H1 (cell line): ENCODE data around the gene CIBAR2. TPM values are rescaled to one million over a fixed set of nuclear protein-coding genes. Genes with fewer than 3 reads are reported as not detected.

Experiments used
- CTCF ChIA-PET: fragments of 300-600 bp; sonication (Branson Sonifier 250); formaldehyde crosslinking; loops from one replicate; lab custom pipeline; 2021; ENCODE audit not compliant: partially characterized antibody; lab: Charles Lee
- POLR2A ChIA-PET: fragments of 300-600 bp; sonication (Branson Sonifier 250); formaldehyde crosslinking; loops from one replicate; lab custom pipeline; 2021; ENCODE audit warnings: inconsistent platforms; ENCODE audit not compliant: partially characterized antibody; lab: Charles Lee
- DNase-seq, 2 experiments: peaks; one replicate each; pipeline versions ENCODE4 v3.0.0 to v3.0.0-alpha.2; 2010 to 2022; ENCODE audit warnings: low spot score in 2 of 2, low read depth in 1 of 2, mixed read lengths in 1 of 2
- FAIRE-seq: peaks from 2 replicates; lab custom pipeline; 2011; peaks lifted over from hg19 to GRCh38; lab: Jason Lieb, UNC
- H2AFZ ChIP-seq: 2 replicates; pipeline ENCODE4 v1.8.1; 2012; ENCODE audit warnings: low read length, inconsistent platforms
- H2AK5ac ChIP-seq: 2 replicates; pipeline ENCODE4 v1.6.1; 2013; ENCODE audit warnings: low read depth, low read length
- H2BK120ac ChIP-seq: replicated peaks from 2 replicates; pipeline ENCODE3; 2013; ENCODE audit warnings: low read depth, low read length, inconsistent platforms
- H2BK12ac ChIP-seq: 2 replicates; pipeline ENCODE4 v1.6.1; 2013; ENCODE audit warnings: low read depth, low read length
- H2BK15ac ChIP-seq: 2 replicates; pipeline ENCODE4 v1.6.1; 2013; ENCODE audit warnings: low read length
- H2BK20ac ChIP-seq: 2 replicates; pipeline ENCODE4 v1.6.1; 2013; ENCODE audit warnings: low read length
- H2BK5ac ChIP-seq: 2 replicates; pipeline ENCODE4 v1.6.1; 2013; ENCODE audit warnings: low read depth, low read length
- H3K14ac ChIP-seq: 2 replicates; pipeline ENCODE4 v1.6.1; 2013; ENCODE audit warnings: inconsistent platforms; ENCODE audit not compliant: insufficient read length
- H3K18ac ChIP-seq: 2 replicates; pipeline ENCODE4 v1.6.1; 2013; ENCODE audit warnings: low read length; ENCODE audit errors: extremely low read depth
- H3K23ac ChIP-seq: 2 replicates; pipeline ENCODE4 v1.6.1; 2013; ENCODE audit warnings: inconsistent platforms; ENCODE audit not compliant: insufficient read length
- H3K23me2 ChIP-seq: 2 replicates; pipeline ENCODE4 v1.6.1; 2013; ENCODE audit warnings: low read depth, low read length
- H3K27ac ChIP-seq: 2 replicates; pipeline ENCODE4 v1.6.1; 2011; ENCODE audit warnings: low read depth, low read length, inconsistent platforms
- H3K27me3 ChIP-seq, 4 experiments: replicated peaks in 1 of 4; 1 replicate in 1 of 4; 2 replicates in 3 of 4; pipeline versions ENCODE4 v1.6.1 to v1.8.1; 2011 to 2013; ENCODE audit warnings: low read length in 3 of 4, mild to moderate bottlenecking in 3 of 4, inconsistent platforms in 2 of 4, mixed read lengths in 2 of 4, moderate library complexity in 1 of 4; ENCODE audit not compliant: control insufficient read depth in 3 of 4, insufficient read depth in 3 of 4; ENCODE audit errors: extremely low read depth in 1 of 4
- H3K36me3 ChIP-seq, 4 experiments: 2 replicates each; pipeline versions ENCODE4 v1.6.1 to v1.8.1; 2011 to 2013; ENCODE audit warnings: mild to moderate bottlenecking in 4 of 4, low read length in 3 of 4, moderate library complexity in 2 of 4, control low read depth in 1 of 4, inconsistent platforms in 1 of 4; ENCODE audit not compliant: insufficient read depth in 4 of 4, control insufficient read depth in 2 of 4
- H3K4ac ChIP-seq: replicated peaks from 2 replicates; pipeline ENCODE3; 2013; ENCODE audit warnings: low read length, low read depth, mixed read lengths, inconsistent platforms; ENCODE audit not compliant: insufficient read length
- H3K4me1 ChIP-seq, 4 experiments: replicated peaks in 1 of 4; 1 replicate in 1 of 4; 2 replicates in 3 of 4; pipeline versions ENCODE4 v1.6.1 to v1.8.1; 2011 to 2013; ENCODE audit warnings: low read length in 3 of 4, inconsistent platforms in 2 of 4, mixed read lengths in 1 of 4; ENCODE audit not compliant: insufficient read depth in 4 of 4, control insufficient read depth in 3 of 4
- H3K4me2 ChIP-seq, 2 experiments: 2 replicates each; pipeline versions ENCODE4 v1.6.1 to v1.8.1; 2011 to 2013; ENCODE audit warnings: low read depth in 2 of 2, low read length in 2 of 2, control low read depth in 1 of 2, inconsistent platforms in 1 of 2, mild to moderate bottlenecking in 1 of 2; ENCODE audit not compliant: insufficient read depth in 1 of 2
- H3K4me3 ChIP-seq, 4 experiments: fragments of 200-600, 300-600 bp in 1 of 4; sonication (generic), shearing (Covaris generic), sonication (Bioruptor Twin) in 1 of 4; 2 replicates each; pipeline versions ENCODE4 v1.5.1 to v1.8.1; 2011 to 2016; ENCODE audit warnings: low read length in 4 of 4, low read depth in 3 of 4, control low read depth in 2 of 4, inconsistent platforms in 2 of 4, mild to moderate bottlenecking in 2 of 4, mixed read lengths in 1 of 4, moderate library complexity in 1 of 4; ENCODE audit not compliant: insufficient read depth in 2 of 4; ENCODE audit errors: extremely low read depth in 1 of 4
- H3K56ac ChIP-seq: replicated peaks from 2 replicates; pipeline ENCODE3; 2013; ENCODE audit warnings: low read depth, mild to moderate bottlenecking, mixed read lengths, low read length, inconsistent platforms; ENCODE audit not compliant: insufficient read length
- H3K79me1 ChIP-seq: 2 replicates; pipeline ENCODE4 v1.6.1; 2013; ENCODE audit warnings: low read depth, low read length, control low read depth
- H3K79me2 ChIP-seq, 2 experiments: 2 replicates each; pipeline versions ENCODE4 v1.6.1 to v1.8.1; 2012 to 2013; ENCODE audit warnings: low read length in 2 of 2, mild to moderate bottlenecking in 2 of 2, inconsistent platforms in 1 of 2; ENCODE audit not compliant: insufficient read depth in 2 of 2, control insufficient read depth in 1 of 2
- H3K9ac ChIP-seq, 4 experiments: replicated peaks in 1 of 4; 1 replicate in 1 of 4; 2 replicates in 3 of 4; pipeline versions ENCODE4 v1.6.1 to v1.8.1; 2011 to 2013; ENCODE audit warnings: low read depth in 3 of 4, low read length in 3 of 4, control low read depth in 2 of 4, mild to moderate bottlenecking in 2 of 4, moderate library complexity in 2 of 4, inconsistent platforms in 1 of 4; ENCODE audit errors: extremely low read depth in 1 of 4
- H3K9me3 ChIP-seq, 2 experiments: 2 replicates each; pipeline versions ENCODE4 v1.6.1 to v1.8.1; 2012 to 2013; ENCODE audit warnings: mild to moderate bottlenecking in 2 of 2, moderate library complexity in 2 of 2, control low read depth in 1 of 2, inconsistent platforms in 1 of 2, low read depth in 1 of 2, low read length in 1 of 2, mixed read lengths in 1 of 2; ENCODE audit not compliant: insufficient read depth in 2 of 2
- H4K20me1 ChIP-seq, 2 experiments: replicated peaks in 1 of 2; 2 replicates each; pipeline versions ENCODE3 to v1.8.1; 2011 to 2013; ENCODE audit warnings: inconsistent platforms in 2 of 2, low read length in 2 of 2, mild to moderate bottlenecking in 1 of 2; ENCODE audit not compliant: insufficient read depth in 2 of 2, control insufficient read depth in 1 of 2
- H4K5ac ChIP-seq: 2 replicates; pipeline ENCODE4 v1.6.1; 2013; ENCODE audit warnings: low read length, low read depth, mixed read lengths, inconsistent platforms; ENCODE audit not compliant: insufficient read length
- H4K8ac ChIP-seq: 2 replicates; pipeline ENCODE4 v1.8.0; 2013; ENCODE audit warnings: mild to moderate bottlenecking, moderate library complexity, low read length, inconsistent platforms; ENCODE audit not compliant: insufficient read depth; ENCODE audit errors: extremely low read depth
- H4K91ac ChIP-seq: replicated peaks from 2 replicates; pipeline ENCODE3; 2013; ENCODE audit warnings: low read length, mixed read lengths, inconsistent platforms; ENCODE audit not compliant: insufficient read length
- BRCA1 ChIP-seq: IDR thresholded peaks from 2 replicates; pipeline ENCODE4 v1.6.1; 2012; ENCODE audit warnings: low read depth, low read length, improper control_type of control experiment
- CBX8 ChIP-seq: fragments of 300-800, 300-1000 bp; sonication (generic); IDR thresholded peaks from 2 replicates; pipeline ENCODE4 v1.7.1; 2016; ENCODE audit warnings: low read depth, low read length, borderline replicate concordance
- CHD2 ChIP-seq: IDR thresholded peaks from 2 replicates; pipeline ENCODE4 v1.6.1; 2012; ENCODE audit warnings: low read length, improper control_type of control experiment
- GABPA ChIP-seq: IDR thresholded peaks from 2 replicates; pipeline ENCODE4 v1.6.1; 2011; ENCODE audit warnings: mild to moderate bottlenecking, low read length, moderate library complexity, borderline replicate concordance; ENCODE audit not compliant: insufficient read depth
- GTF2F1 ChIP-seq: IDR thresholded peaks from 2 replicates; pipeline ENCODE4 v1.6.1; 2012; ENCODE audit warnings: low read depth, low read length, improper control_type of control experiment, borderline replicate concordance
- JUND ChIP-seq: IDR thresholded peaks from 2 replicates; pipeline ENCODE4 v1.6.1; 2011; ENCODE audit warnings: mild to moderate bottlenecking, improper control_type of control experiment, low read length
- SAP30 ChIP-seq: fragments of 300-600 bp; sonication (generic); IDR thresholded peaks from 2 replicates; pipeline ENCODE4 v1.7.1; 2012; ENCODE audit warnings: low read length, moderate library complexity, mild to moderate bottlenecking, inconsistent platforms; ENCODE audit not compliant: insufficient read depth, insufficient replicate concordance
- SIN3A ChIP-seq, 2 experiments: IDR thresholded peaks in 1 of 2; conservative IDR thresholded peaks in 1 of 2; 2 replicates each; pipeline ENCODE4 v1.6.1; 2011 to 2012; ENCODE audit warnings: low read length in 2 of 2, improper control_type of control experiment in 1 of 2, low read depth in 1 of 2, mild to moderate bottlenecking in 1 of 2
- TBP ChIP-seq: IDR thresholded peaks from 2 replicates; pipeline ENCODE4 v1.6.1; 2011; ENCODE audit warnings: low read depth, low read length, improper control_type of control experiment
- whole genome bisulfite sequencing, 2 experiments: shearing (Covaris generic) in 1 of 2; methylation state at CpG; one replicate each; pipeline versions ENCODE4 v1.1.6 to v1.1.7; 2013 to 2015; ENCODE audit warnings: low lambda C conversion rate in 2 of 2, mixed read lengths in 2 of 2, inconsistent platforms in 1 of 2, low coverage in 1 of 2, missing lambda C conversion rate in 1 of 2; ENCODE audit not compliant: insufficient replicate concordance in 2 of 2, insufficient coverage in 1 of 2, insufficient read length in 1 of 2; ENCODE audit errors: extremely low coverage in 1 of 2, missing lambda C conversion rate in 1 of 2; 5-methylcytosine and 5-hydroxymethylcytosine counted together
- polyA plus RNA-seq, 7 experiments: library from polyadenylated mRNA; depleted of rRNA in 3 of 7; stranded (reverse) in 5 of 7; unstranded in 2 of 7; fragments of >200 nt in 5 of 7; fragments of 200-250 nt in 2 of 7; gene quantifications; 1 replicate in 5 of 7; 2 replicates in 1 of 7; 4 replicates in 1 of 7; pipeline versions ENCODE4 v1.2.1 to v1.2.3, GENCODE V29; 2011 to 2013; ENCODE audit warnings: missing spikeins in 2 of 7, mixed read lengths in 2 of 7
- total RNA-seq: library from RNA; stranded (reverse); fragmentation: NEBNext Ultra II Directional; extraction: Animal tissue kit (Norgen Biotek cat#: 25700); gene quantifications from 2 replicates; pipeline ENCODE4 v1.2.1, GENCODE V29; 2021
- TF ChIP-seq, protein P1 (sequence below): IDR thresholded peaks from 2 replicates; pipeline ENCODE4 v1.6.1; 2011; ENCODE audit warnings: low read depth, mild to moderate bottlenecking, low read length; ENCODE audit not compliant: insufficient read depth

CIBAR2 gene
- total and polyA plus RNA-seq, 2 of the 8 experiments (the other 6 are each of a cell fraction or from before 2014, with no cell fraction given) = 0.18 TPM; not detected in 1

- no peaks in the 10 kb centered on the region for H3K79me2 ChIP-seq
- FAIRE-seq (no peak), DNase-seq (no peak)
- H3K9ac ChIP-seq = no peak overlapping the region
- H4K20me1 ChIP-seq = no peaks in the 10 kb centered on the region
- H3K23me2 ChIP-seq = peaks cover 6% of the 10 kb centered on the region; the same call in 1 of the 2 replicates
- no peak overlapping the region for H2BK120ac ChIP-seq
- POLR2A ChIA-PET = no interaction called here
- H2AFZ ChIP-seq = no peak overlapping the region
- H4K5ac ChIP-seq = no peak overlapping the region
- CTCF ChIA-PET = interaction anchor here (0.8 to 2.1 kb wide), 4 partner anchors 37 to 93 kb away, joined by 3 to 7 read pairs (median 3); no protein-coding TSS in a partner anchor
- no peaks in the 10 kb centered on the region for H3K9me3 ChIP-seq
- 80% methylated on average over 21 of the region's 24 CpGs; no CpG with 5 or more reads in 1 of the 2 experiments for WGBS, 2 experiments
- H3K23ac ChIP-seq = no peak overlapping the region
- no peak overlapping the region for H3K4me3 ChIP-seq
- no peak overlapping the region for H3K4ac ChIP-seq
- no peaks in the 10 kb centered on the region for H3K27me3 ChIP-seq
- H3K79me1 ChIP-seq = no peaks in the 10 kb centered on the region
- H4K91ac ChIP-seq = peak overlapping the region; percentile 85
- H2BK5ac ChIP-seq = peak overlapping the region; percentile 71; the same call in 1 of the 2 replicates
- no peak overlapping the region for H4K8ac ChIP-seq
- H2BK20ac ChIP-seq = no peak overlapping the region
- no peak overlapping the region for H2AK5ac ChIP-seq
- H3K4me1 ChIP-seq = peaks cover 0 to 2% (median 0%) of the 10 kb centered on the region in 4 experiments; a peak in 2 of 7 replicates
- no peak overlapping the region for H3K56ac ChIP-seq
- H3K14ac ChIP-seq = no peak overlapping the region
- H2BK12ac ChIP-seq = peak overlapping the region; percentile 60; the same call in 1 of the 2 replicates
- H3K4me2 ChIP-seq = no peak overlapping the region
- no peak overlapping the region for H3K27ac ChIP-seq
- no peaks in the 10 kb centered on the region for H3K36me3 ChIP-seq
- no peak overlapping the region for H3K18ac ChIP-seq
- no peak overlapping the region for H2BK15ac ChIP-seq
- TF ChIP-seq BRCA1 = no peak
- TF ChIP-seq, protein P1, sequence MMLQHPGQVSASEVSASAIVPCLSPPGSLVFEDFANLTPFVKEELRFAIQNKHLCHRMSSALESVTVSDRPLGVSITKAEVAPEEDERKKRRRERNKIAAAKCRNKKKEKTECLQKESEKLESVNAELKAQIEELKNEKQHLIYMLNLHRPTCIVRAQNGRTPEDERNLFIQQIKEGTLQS = no peak
- TF ChIP-seq SAP30 = no peak
- TF ChIP-seq CHD2 = no peak
- no peak for TF ChIP-seq JUND
- no peak for TF ChIP-seq TBP
- no peak for TF ChIP-seq SIN3A (conservative IDR thresholded peaks at IDR 0.05 in 1 of 2, IDR thresholded peaks at IDR 0.05 in 1 of 2; ENCODE audit: low read depth in 1 of 2, low read length in 2 of 2)
- no peak for TF ChIP-seq GTF2F1
- TF ChIP-seq GABPA = no peak
- TF ChIP-seq CBX8 = no peak
Observed at GRCh38 chr16:85151603-85152413, 39.5 kb upstream of the CIBAR2 start.
